ENCODE measurements around the gene DCP1B. TPM values are rescaled to one million over a fixed set of nuclear protein-coding genes. Genes with fewer than 3 reads are reported as not detected.

DCP1B gene
- total RNA-seq, 1 experiment from 2014 or later: 4.8 TPM

DNA sequence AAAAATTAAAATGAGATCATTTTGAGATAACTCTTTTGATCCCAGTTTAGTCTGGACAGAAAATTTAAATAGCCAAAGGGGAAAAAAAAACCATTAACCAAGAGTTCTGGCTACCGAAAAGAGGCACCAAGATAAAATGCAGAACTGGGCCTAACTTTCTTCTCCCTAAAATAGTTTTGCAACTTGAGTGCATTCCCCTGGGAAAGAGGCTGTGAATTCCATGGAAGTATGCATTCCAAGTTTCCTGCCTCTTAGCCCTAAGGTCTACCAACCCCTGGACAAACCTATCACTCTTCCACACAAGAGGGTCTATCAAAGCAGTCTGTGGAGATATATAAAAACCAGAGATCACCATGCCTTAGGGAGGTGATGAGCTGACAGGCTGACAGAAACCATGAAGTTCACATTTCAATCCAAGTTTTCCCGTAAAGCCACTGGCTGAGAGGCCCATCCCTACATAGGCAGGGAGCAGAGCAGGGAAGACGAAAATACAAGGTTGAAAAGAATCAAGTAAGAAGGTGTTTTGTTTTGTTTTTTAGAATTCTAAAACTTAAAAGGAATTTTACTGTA, 33.8 kb downstream of the DCP1B start:
- in situ Hi-C loops (cut with HindIII; ENCODE audit: low pct_unique_long_range_greater_than_20kb, low sequenced_read_pairs) (no loop called here), intact Hi-C loops (cut with micrococcal nuclease; ENCODE audit: unreplicated experiment) (no loop called here)
- no peaks in the 10 kb centered on the region for H3K36me3 ChIP-seq (ENCODE audit: control insufficient read depth, insufficient read depth, low read length)
- ChIA-PET CTCF (no interaction called here), POLR2A (no interaction called here)
- BruUV-seq (replicated peaks): no TSS peak
- no peaks in the 10 kb centered on the region for H3K4me1 ChIP-seq (ENCODE audit: control insufficient read depth, insufficient read depth, low read length)
- ATAC-seq (no peak), DNase-seq (ENCODE audit: low read depth, low spot score) (no peak)
- H3K27me3 ChIP-seq (ENCODE audit: control insufficient read depth, insufficient read depth, low read length): no peaks in the 10 kb centered on the region
- TF ChIP-seq TCF7L2 (IDR thresholded peaks at IDR 0.05; ENCODE audit: low read depth, low read length) (no peak), SIN3A (IDR thresholded peaks at IDR 0.05; ENCODE audit: borderline replicate concordance, insufficient read depth, low read depth, low read length) (no peak), POLR2AphosphoS5 (IDR thresholded peaks at IDR 0.05; ENCODE audit: low read depth, low read length) (no peak)
- TF ChIP-seq, protein P1, sequence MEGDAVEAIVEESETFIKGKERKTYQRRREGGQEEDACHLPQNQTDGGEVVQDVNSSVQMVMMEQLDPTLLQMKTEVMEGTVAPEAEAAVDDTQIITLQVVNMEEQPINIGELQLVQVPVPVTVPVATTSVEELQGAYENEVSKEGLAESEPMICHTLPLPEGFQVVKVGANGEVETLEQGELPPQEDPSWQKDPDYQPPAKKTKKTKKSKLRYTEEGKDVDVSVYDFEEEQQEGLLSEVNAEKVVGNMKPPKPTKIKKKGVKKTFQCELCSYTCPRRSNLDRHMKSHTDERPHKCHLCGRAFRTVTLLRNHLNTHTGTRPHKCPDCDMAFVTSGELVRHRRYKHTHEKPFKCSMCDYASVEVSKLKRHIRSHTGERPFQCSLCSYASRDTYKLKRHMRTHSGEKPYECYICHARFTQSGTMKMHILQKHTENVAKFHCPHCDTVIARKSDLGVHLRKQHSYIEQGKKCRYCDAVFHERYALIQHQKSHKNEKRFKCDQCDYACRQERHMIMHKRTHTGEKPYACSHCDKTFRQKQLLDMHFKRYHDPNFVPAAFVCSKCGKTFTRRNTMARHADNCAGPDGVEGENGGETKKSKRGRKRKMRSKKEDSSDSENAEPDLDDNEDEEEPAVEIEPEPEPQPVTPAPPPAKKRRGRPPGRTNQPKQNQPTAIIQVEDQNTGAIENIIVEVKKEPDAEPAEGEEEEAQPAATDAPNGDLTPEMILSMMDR (IDR thresholded peaks at IDR 0.05): no peak
- TF ChIP-seq, protein P2, sequence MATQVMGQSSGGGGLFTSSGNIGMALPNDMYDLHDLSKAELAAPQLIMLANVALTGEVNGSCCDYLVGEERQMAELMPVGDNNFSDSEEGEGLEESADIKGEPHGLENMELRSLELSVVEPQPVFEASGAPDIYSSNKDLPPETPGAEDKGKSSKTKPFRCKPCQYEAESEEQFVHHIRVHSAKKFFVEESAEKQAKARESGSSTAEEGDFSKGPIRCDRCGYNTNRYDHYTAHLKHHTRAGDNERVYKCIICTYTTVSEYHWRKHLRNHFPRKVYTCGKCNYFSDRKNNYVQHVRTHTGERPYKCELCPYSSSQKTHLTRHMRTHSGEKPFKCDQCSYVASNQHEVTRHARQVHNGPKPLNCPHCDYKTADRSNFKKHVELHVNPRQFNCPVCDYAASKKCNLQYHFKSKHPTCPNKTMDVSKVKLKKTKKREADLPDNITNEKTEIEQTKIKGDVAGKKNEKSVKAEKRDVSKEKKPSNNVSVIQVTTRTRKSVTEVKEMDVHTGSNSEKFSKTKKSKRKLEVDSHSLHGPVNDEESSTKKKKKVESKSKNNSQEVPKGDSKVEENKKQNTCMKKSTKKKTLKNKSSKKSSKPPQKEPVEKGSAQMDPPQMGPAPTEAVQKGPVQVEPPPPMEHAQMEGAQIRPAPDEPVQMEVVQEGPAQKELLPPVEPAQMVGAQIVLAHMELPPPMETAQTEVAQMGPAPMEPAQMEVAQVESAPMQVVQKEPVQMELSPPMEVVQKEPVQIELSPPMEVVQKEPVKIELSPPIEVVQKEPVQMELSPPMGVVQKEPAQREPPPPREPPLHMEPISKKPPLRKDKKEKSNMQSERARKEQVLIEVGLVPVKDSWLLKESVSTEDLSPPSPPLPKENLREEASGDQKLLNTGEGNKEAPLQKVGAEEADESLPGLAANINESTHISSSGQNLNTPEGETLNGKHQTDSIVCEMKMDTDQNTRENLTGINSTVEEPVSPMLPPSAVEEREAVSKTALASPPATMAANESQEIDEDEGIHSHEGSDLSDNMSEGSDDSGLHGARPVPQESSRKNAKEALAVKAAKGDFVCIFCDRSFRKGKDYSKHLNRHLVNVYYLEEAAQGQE (IDR thresholded peaks at IDR 0.05; ENCODE audit: insufficient read depth in 1 of 2, low read depth in 2 of 2, low read length in 1 of 2): no peak
- no peaks in the 10 kb centered on the region for H3K9me3 ChIP-seq (ENCODE audit: control insufficient read depth, insufficient read depth, low read depth, low read length)
- no peak overlapping the region for H3K4me3 ChIP-seq (ENCODE audit: low read depth in 2 of 2, low read length in 2 of 2)
- no peak overlapping the region for H3K27ac ChIP-seq (ENCODE audit: low read length)

DNA sequence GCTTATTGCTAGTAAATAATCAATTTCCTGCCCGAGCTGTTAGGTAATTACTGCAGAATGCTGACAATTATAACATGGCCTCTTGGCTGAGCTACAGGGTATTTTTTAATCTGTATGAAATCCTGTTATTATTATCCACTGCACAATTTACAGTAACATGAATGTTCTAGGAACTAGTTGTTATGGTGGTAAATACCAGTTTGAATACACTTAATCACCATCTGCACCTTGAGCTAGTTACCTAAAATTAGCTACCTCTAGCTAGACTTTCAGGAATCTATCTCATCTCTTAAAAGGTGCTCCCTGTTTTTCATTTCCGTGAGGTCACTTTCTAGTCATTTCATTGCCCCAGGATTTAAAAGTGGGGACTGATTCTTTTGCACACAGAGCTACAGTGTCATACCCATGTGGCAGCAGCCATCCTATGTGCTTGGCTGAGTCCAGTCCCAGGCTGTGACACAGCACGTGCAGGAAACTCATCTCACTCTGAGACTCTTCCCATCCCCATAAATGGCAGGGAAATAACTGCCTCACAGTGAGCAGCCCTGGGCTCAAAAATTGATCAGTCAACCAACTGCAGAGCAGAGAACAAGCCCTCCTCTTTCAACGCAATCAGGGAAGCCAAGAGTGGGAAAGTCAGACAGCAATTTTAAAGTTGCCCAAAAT, 37.6 kb downstream of the DCP1B start:
- DNase-seq (ENCODE audit: low read depth, low spot score) (no peak), ATAC-seq (no peak)
- ChIA-PET CTCF (no interaction called here), POLR2A (no interaction called here)
- intact Hi-C loops (cut with micrococcal nuclease; ENCODE audit: unreplicated experiment): no loop called here
- Histone ChIP-seq H3K4me3 (ENCODE audit: low read depth in 2 of 2, low read length in 2 of 2) (no peak overlapping the region), H3K36me3 (ENCODE audit: control insufficient read depth, insufficient read depth, low read length) (no peaks in the 10 kb centered on the region), H3K4me1 (ENCODE audit: control insufficient read depth, insufficient read depth, low read length) (no peaks in the 10 kb centered on the region), H3K27ac (ENCODE audit: low read length) (no peak overlapping the region), H3K9me3 (ENCODE audit: control insufficient read depth, insufficient read depth, low read depth, low read length) (no peaks in the 10 kb centered on the region), H3K27me3 (ENCODE audit: control insufficient read depth, insufficient read depth, low read length) (no peaks in the 10 kb centered on the region)
- BruUV-seq (replicated peaks): no TSS peak
- in situ Hi-C loops (cut with HindIII; ENCODE audit: low pct_unique_long_range_greater_than_20kb, low sequenced_read_pairs): no loop called here
- TF ChIP-seq POLR2AphosphoS5 (IDR thresholded peaks at IDR 0.05; ENCODE audit: low read depth, low read length): no peak
- TF ChIP-seq, protein P1 (IDR thresholded peaks at IDR 0.05): no peak
